HG03159 (cell line): Measurements from ENCODE around the gene ATP8B3.

ENCODE experiments used
- ATAC-seq: cut with Tn5 transposase; IDR thresholded peaks from one replicate; pipeline ENCODE4 v1.9.1; 2021; ENCODE audit warnings: mild to moderate bottlenecking, moderate library complexity; ENCODE audit not compliant: unreplicated experiment

Gene ATP8B3, protein sequence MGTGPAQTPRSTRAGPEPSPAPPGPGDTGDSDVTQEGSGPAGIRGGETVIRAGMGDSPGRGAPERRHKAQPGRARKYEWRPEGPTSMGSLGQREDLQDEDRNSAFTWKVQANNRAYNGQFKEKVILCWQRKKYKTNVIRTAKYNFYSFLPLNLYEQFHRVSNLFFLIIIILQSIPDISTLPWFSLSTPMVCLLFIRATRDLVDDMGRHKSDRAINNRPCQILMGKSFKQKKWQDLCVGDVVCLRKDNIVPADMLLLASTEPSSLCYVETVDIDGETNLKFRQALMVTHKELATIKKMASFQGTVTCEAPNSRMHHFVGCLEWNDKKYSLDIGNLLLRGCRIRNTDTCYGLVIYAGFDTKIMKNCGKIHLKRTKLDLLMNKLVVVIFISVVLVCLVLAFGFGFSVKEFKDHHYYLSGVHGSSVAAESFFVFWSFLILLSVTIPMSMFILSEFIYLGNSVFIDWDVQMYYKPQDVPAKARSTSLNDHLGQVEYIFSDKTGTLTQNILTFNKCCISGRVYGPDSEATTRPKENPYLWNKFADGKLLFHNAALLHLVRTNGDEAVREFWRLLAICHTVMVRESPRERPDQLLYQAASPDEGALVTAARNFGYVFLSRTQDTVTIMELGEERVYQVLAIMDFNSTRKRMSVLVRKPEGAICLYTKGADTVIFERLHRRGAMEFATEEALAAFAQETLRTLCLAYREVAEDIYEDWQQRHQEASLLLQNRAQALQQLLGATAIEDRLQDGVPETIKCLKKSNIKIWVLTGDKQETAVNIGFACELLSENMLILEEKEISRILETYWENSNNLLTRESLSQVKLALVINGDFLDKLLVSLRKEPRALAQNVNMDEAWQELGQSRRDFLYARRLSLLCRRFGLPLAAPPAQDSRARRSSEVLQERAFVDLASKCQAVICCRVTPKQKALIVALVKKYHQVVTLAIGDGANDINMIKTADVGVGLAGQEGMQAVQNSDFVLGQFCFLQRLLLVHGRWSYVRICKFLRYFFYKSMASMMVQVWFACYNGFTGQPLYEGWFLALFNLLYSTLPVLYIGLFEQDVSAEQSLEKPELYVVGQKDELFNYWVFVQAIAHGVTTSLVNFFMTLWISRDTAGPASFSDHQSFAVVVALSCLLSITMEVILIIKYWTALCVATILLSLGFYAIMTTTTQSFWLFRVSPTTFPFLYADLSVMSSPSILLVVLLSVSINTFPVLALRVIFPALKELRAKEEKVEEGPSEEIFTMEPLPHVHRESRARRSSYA (N-terminal part only)

DNA sequence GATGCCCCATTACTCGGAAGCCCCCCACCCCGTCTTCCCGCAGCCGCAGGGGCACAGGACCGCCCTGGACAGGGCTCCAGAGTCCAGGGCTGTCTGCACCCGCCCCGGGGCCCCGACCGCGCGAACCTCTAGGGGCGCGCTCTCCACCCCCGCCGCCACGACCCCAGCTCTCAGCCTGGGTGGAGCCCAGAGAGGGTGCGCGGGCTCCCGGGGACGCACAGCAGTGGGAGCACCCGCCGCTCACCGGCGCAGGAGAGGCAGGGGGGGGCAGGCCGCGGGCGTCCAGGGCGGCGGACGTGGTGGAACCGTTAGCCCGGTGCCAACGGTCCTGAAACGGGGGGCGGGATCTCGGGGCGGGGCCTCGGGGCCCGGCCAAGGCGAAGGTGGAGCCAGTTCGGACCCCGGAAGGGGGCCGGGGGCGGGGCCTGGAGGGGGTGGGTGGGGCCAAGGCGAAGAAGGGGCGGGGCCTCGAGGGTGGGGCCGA, at the start of gene ATP8B3:
TSS of gene ATP8B3 (minus strand) at position 335 of the 484 bp plus-strand sequence. CDS start 540 bp downstream, outside the sequence.
- no peak for ATAC-seq

DNA sequence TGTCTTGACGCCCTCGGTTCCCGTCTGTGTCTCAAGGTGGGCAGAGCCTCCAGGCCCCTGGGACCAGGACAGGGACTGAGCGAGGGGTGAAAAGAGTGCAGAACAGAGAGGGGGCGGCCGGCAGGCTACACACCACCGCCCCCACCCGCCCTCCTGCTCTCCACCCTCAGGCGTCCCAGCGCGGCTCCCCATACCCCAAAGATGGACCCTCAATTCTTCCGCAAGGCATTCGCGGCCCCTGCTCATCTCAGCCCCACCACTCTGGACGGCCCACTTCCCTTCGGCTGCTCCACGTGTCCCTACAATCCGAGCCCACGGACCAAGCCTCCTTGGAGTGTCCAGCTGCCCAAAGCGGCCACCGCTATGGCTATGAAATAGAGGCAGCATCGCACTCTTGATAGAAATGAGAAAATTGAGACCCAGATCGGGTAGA, 49.5 kb upstream of the ATP8B3 start:
- ATAC-seq, result no peak

- no peak for ATAC-seq
Observed at GRCh38 chr19:1860821-1861598, 48.9 kb upstream of the ATP8B3 start.

- no peak for ATAC-seq
Observed at GRCh38 chr19:1860042-1860775, 48.1 kb upstream of the ATP8B3 start.

- no peak for ATAC-seq
Observed at GRCh38 chr19:1859331-1859781, 47.3 kb upstream of the ATP8B3 start.

GRCh38 chr19:1858412-1859081, 46.5 kb upstream of the ATP8B3 start:
- no peak for ATAC-seq

DNA sequence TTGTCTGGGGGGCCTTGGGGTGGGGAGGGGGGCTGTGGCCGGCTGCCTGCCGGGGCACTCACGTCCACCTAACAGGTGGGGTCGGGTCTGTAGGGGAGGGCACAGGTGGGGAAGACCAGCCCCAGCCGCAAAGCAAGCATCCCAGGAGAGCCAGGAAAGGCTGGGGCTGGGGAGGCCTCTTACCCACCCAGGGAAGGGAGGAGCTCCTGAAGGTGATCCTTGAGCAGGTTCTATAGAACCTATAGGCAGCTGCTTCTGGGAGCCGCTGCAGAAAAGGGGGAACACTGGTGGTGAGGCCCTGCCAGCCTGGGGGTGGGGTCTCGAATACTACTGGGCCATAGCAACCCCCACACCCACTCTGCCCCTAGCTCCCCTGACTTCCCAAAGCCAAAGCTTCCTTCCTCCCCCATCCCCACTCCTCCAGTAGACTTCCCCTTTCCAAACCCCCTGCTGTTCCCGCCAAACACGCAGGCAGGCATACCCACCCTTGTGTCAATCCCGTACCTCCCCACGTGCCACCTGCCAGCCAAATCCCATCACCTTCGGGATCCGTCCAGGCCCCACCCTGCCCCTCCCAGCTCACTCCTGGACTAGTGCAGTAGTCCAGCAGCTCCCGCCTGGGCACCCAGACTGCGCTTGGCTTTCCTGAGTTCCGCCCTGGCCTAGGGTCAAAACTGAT, 45.7 kb upstream of the ATP8B3 start:
- no peak for ATAC-seq

GRCh38 chr19:1856698-1857603, 44.9 kb upstream of the ATP8B3 start:
- peak; percentile 35 for ATAC-seq

DNA sequence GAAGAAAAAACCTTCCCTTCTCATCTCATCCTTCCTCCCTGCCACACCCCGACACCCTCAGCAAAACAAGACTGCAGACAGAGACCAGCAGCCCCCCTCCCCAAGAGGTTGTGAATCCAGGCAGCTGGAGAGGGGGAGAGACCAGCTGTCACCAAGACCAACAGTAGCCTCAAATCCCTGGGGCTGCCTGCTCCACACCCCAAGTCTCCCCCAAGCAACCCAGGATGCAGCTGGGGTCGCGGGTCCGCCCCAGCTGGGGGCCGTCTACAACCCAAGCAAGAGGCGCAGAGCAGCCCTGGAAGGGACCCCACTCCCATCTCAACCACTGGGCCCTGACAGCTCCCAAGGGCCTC, 44.2 kb upstream of the ATP8B3 start:
- no peak for ATAC-seq

DNA sequence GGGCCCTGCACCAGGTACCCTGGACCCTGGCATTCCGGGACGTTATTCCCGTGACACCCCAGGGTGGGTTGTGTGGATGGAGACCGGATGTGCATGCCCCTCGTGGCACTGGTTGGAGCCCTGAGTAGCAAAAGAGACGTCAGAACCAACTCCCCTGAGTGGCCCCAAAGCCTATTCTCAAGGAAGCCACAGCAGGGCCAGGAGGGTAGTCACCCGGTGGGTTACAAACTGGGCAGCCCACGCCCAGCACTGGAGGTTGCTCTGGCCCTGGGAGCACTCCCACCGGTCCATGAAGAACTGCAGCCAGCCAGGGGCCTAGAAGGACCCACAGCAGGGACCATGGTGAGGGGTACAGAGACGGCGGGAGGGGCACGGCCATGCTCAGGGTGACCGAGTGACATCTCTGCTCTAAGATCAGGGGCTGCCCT, 43.8 kb upstream of the ATP8B3 start:
- peak; percentile 5 for ATAC-seq

GRCh38 chr19:1855040-1855827, 43.2 kb upstream of the ATP8B3 start:
- ATAC-seq, result peak; percentile 50

GRCh38 chr19:1854542-1855039, 42.5 kb upstream of the ATP8B3 start:
- ATAC-seq, result no peak

- ATAC-seq, result no peak
Observed at GRCh38 chr19:1854039-1854541, 42.0 kb upstream of the ATP8B3 start.

GRCh38 chr19:1853295-1854038, 41.4 kb upstream of the ATP8B3 start:
- ATAC-seq, result no peak

GRCh38 chr19:1852581-1853128, 40.6 kb upstream of the ATP8B3 start:
- ATAC-seq, result no peak
